B cell (primary cell): Measurements from ENCODE around the gene RRAD. TPM values are rescaled to one million over a fixed set of nuclear protein-coding genes. Genes with fewer than 3 reads are reported as not detected.

ENCODE experiments used
- ATAC-seq: fragments of 200-7000 bp; cut with Tn5 transposase; one replicate; pipeline ENCODE4 v1.10.0; 2021; ENCODE audit warnings: low read depth, mild to moderate bottlenecking, moderate number of reproducible peaks, moderate library complexity
- CTCF ChIA-PET: fragments of 350-600 bp; sonication (Branson Sonifier 250); formaldehyde crosslinking; loops from one replicate; lab custom pipeline; 2021; ENCODE audit warnings: antibody characterized with exemption, inconsistent platforms; lab: Charles Lee
- POLR2A ChIA-PET: fragments of 350-600 bp; sonication (Branson Sonifier 250); formaldehyde crosslinking; loops from one replicate; lab custom pipeline; 2021; ENCODE audit warnings: antibody characterized with exemption; lab: Charles Lee
- DNase-seq: peaks from one replicate; pipeline ENCODE4 v3.0.0; 2013
- H2AFZ ChIP-seq: 2 replicates; pipeline ENCODE4 v1.6.1; 2012; ENCODE audit warnings: mild to moderate bottlenecking, low read depth, low read length; ENCODE audit not compliant: insufficient read depth, poor library complexity, severe bottlenecking
- H3K27ac ChIP-seq, 2 donors: 1 replicate in 1 of 2; 2 replicates in 1 of 2; pipeline ENCODE4 v1.5.1; 2012 to 2013; ENCODE audit warnings: low read length in 2 of 2, mild to moderate bottlenecking in 2 of 2, moderate library complexity in 1 of 2
- H3K27me3 ChIP-seq, 4 experiments: fragments of 200-600 bp in 1 of 4; sonication (generic) in 1 of 4; replicated peaks in 1 of 4; 1 replicate in 2 of 4; 2 replicates in 2 of 4; pipeline versions ENCODE4 v1.6.1 to v1.7.0; 2013 to 2016; ENCODE audit warnings: low read length in 3 of 4, mild to moderate bottlenecking in 2 of 4, mixed read lengths in 1 of 4, moderate library complexity in 1 of 4; ENCODE audit not compliant: insufficient read depth in 4 of 4, control insufficient read depth in 3 of 4; ENCODE audit errors: control extremely low read depth in 1 of 4
- H3K36me3 ChIP-seq, 2 experiments: replicated peaks in 1 of 2; 1 replicate in 1 of 2; 2 replicates in 1 of 2; pipeline versions ENCODE4 v1.6.1 to v1.7.1; 2013; ENCODE audit warnings: low read length in 1 of 2; ENCODE audit not compliant: insufficient read depth in 2 of 2, control insufficient read depth in 1 of 2; ENCODE audit errors: control extremely low read depth in 1 of 2, extremely low read depth in 1 of 2
- H3K4me1 ChIP-seq, 2 donors: fragments of 200-600 bp in 1 of 2; sonication (generic) in 1 of 2; 1 replicate in 1 of 2; 2 replicates in 1 of 2; pipeline versions ENCODE4 v1.5.1 to v1.6.1; 2013 to 2017; ENCODE audit warnings: low read length in 2 of 2; ENCODE audit not compliant: control insufficient read depth in 2 of 2, insufficient read depth in 2 of 2
- H3K4me2 ChIP-seq: replicated peaks from 2 replicates; pipeline ENCODE3; 2012; ENCODE audit warnings: mild to moderate bottlenecking, low read depth, low read length; ENCODE audit not compliant: poor library complexity, severe bottlenecking
- H3K4me3 ChIP-seq, 5 experiments: fragments of 200-600 bp in 1 of 5; sonication (generic) in 1 of 5; 1 replicate in 3 of 5; 2 replicates in 2 of 5; pipeline versions ENCODE4 v1.5.1 to v1.7.0; 2011 to 2016; ENCODE audit warnings: low read length in 4 of 5, mild to moderate bottlenecking in 4 of 5, low read depth in 2 of 5, control low read depth in 1 of 5, moderate library complexity in 1 of 5; ENCODE audit not compliant: insufficient read depth in 1 of 5; ENCODE audit errors: control extremely low read depth in 1 of 5, extremely low read depth in 1 of 5
- H3K79me2 ChIP-seq: fragments of 200-600 bp; sonication (generic); one replicate; pipeline ENCODE4 v1.6.0; 2016; ENCODE audit warnings: low read length; ENCODE audit not compliant: control insufficient read depth, insufficient read depth
- H3K9ac ChIP-seq: fragments of 200-600 bp; sonication (generic); 2 replicates; pipeline ENCODE4 v1.6.1; 2017; ENCODE audit warnings: mild to moderate bottlenecking, low read length, moderate library complexity
- H3K9me3 ChIP-seq, 3 donors: one replicate each; pipeline versions ENCODE4 v1.6.1 to v1.7.1; 2013; ENCODE audit warnings: low read length in 2 of 3; ENCODE audit not compliant: control insufficient read depth in 2 of 3, insufficient read depth in 1 of 3; ENCODE audit errors: control extremely low read depth in 1 of 3
- H4K20me1 ChIP-seq: 2 replicates; pipeline ENCODE4 v1.6.0; 2012; ENCODE audit warnings: mild to moderate bottlenecking, low read length; ENCODE audit not compliant: insufficient read depth, control insufficient read depth, poor library complexity, severe bottlenecking
- H3K27ac Mint-ChIP-seq: one replicate; pipeline ENCODE4 v1.8.0; 2021; ENCODE audit warnings: mixed read lengths
- H3K27me3 Mint-ChIP-seq: one replicate; pipeline ENCODE4 v1.8.0; 2021; ENCODE audit warnings: mixed read lengths
- H3K4me1 Mint-ChIP-seq: one replicate; pipeline ENCODE4 v1.8.0; 2021; ENCODE audit warnings: mixed read lengths
- H3K4me3 Mint-ChIP-seq: one replicate; pipeline ENCODE4 v1.8.0; 2021; ENCODE audit warnings: mixed read lengths
- H3K9me3 Mint-ChIP-seq: one replicate; pipeline ENCODE4 v1.8.0; 2022; ENCODE audit warnings: mixed read lengths; ENCODE audit not compliant: insufficient read depth
- CTCF ChIP-seq: fragments of 200-600 bp; IDR thresholded peaks from one replicate; pipeline ENCODE4 v1.8.0; 2022; ENCODE audit warnings: antibody characterized with exemption, mild to moderate bottlenecking
- EZH2 ChIP-seq: IDR thresholded peaks from 2 replicates; pipeline ENCODE4 v1.6.1; 2012; ENCODE audit warnings: borderline replicate concordance, low read depth, mild to moderate bottlenecking, moderate library complexity, low read length; ENCODE audit not compliant: insufficient read depth, poor library complexity, severe bottlenecking
- WGBS: methylation state at CpG from one replicate; pipeline ENCODE4 v1.1.5; 2013; ENCODE audit warnings: missing lambda C conversion rate; ENCODE audit not compliant: insufficient coverage; 5-methylcytosine and 5-hydroxymethylcytosine counted together
- intact Hi-C: fragments of 100-400 bp; cut with micrococcal nuclease; formaldehyde crosslinking; loops from one replicate; pipeline ENCODE4 v1.10.0; 2022
- polyA plus RNA-seq: library from polyadenylated mRNA; depleted of rRNA; stranded (reverse); fragments of >200 nt; gene quantifications from 2 replicates; pipeline ENCODE4 v1.2.3, GENCODE V29; 2012
- total RNA-seq, 2 donors: library from RNA; stranded (reverse); fragments of 120-200 nt in 1 of 2; gene quantifications; 1 replicate in 1 of 2; 2 replicates in 1 of 2; pipeline versions ENCODE4 v1.2.3 to v1.2.4, GENCODE V29; 2013 to 2022

Gene RRAD
- total and polyA plus RNA-seq, 2 donors (not counting 1 experiment from before 2014, with no cell fraction given), result 0.64 to 1.9 TPM

GRCh38 chr16:66918803-66919568, 6.3 kb downstream of the RRAD start, which contains the start of gene CDH16:
Gene CDH16, minus strand, starts transcription at chr16:66918885. Its CDS starts 820 bp downstream, at chr16:66918065.
- Histone ChIP-seq H3K4me2 (no peak within 1 kb of the TSS), H3K4me3 (no peak within 1 kb of the TSS), H3K79me2 (no peaks in the 10 kb centered on the region), H3K36me3 (no peaks in the 10 kb centered on the region), H3K27me3 (peaks cover 0 to 15% (median 4%) of the 10 kb centered on the region in 4 experiments), H3K4me1 (no peaks in the 10 kb centered on the region), H3K9ac (no peak within 1 kb of the TSS), H2AFZ (no peak within 1 kb of the TSS), H4K20me1 (no peaks in the 10 kb centered on the region), H3K9me3 (no peaks in the 10 kb centered on the region), H3K27ac (no peak within 1 kb of the TSS)
- 72% methylated on average over 6 of the region's 7 CpGs for WGBS
- POLR2A ChIA-PET, result interaction anchor here (1.2 kb wide), 1 partner anchor 12 kb away, joined by 3 read pairs; no protein-coding TSS in a partner anchor
- no peaks in the 10 kb centered on the region for H3K9me3 Mint-ChIP-seq
- H3K4me1 Mint-ChIP-seq, result peaks cover 1% of the 10 kb centered on the region
- no peak within 1 kb of the TSS for H3K4me3 Mint-ChIP-seq
- no peak for ATAC-seq
- H3K27me3 Mint-ChIP-seq, result peaks cover 25% of the 10 kb centered on the region
- H3K27ac Mint-ChIP-seq, result no peak within 1 kb of the TSS
- intact Hi-C loops, result no loop called here
- no peak for TF ChIP-seq EZH2
- no peak for DNase-seq
- CTCF ChIA-PET, result interaction anchor here (1.1 to 1.2 kb wide), 2 partner anchors 24 to 50 kb away, joined by 3 to 6 read pairs; no protein-coding TSS in a partner anchor

- Histone ChIP-seq H3K9ac (no peak overlapping the region), H3K27ac (no peak overlapping the region), H4K20me1 (no peaks in the 10 kb centered on the region), H3K4me2 (no peak overlapping the region), H3K4me1 (no peaks in the 10 kb centered on the region), H3K9me3 (no peaks in the 10 kb centered on the region), H2AFZ (no peak overlapping the region), H3K36me3 (no peaks in the 10 kb centered on the region), H3K79me2 (no peaks in the 10 kb centered on the region), H3K27me3 (peaks cover 0 to 12% (median 2%) of the 10 kb centered on the region in 4 experiments), H3K4me3 (no peak overlapping the region)
- H3K4me3 Mint-ChIP-seq, result no peak overlapping the region
- H3K27me3 Mint-ChIP-seq, result peaks cover 19% of the 10 kb centered on the region
- no peak overlapping the region for H3K27ac Mint-ChIP-seq
- POLR2A ChIA-PET, result interaction anchor here (1.2 kb wide), 1 partner anchor 13 kb away, joined by 3 read pairs; no protein-coding TSS in a partner anchor
- ATAC-seq (no peak), DNase-seq (no peak)
- CTCF ChIA-PET, result interaction anchor here (1.2 kb wide), 1 partner anchor 24 kb away, joined by 3 read pairs; no protein-coding TSS in a partner anchor
- intact Hi-C loops, result no loop called here
- H3K9me3 Mint-ChIP-seq, result no peaks in the 10 kb centered on the region
- WGBS, result 92% methylated on average over 5 of the region's 6 CpGs
- peaks cover 1% of the 10 kb centered on the region for H3K4me1 Mint-ChIP-seq
- TF ChIP-seq EZH2 (no peak), CTCF (no peak)
Measured at GRCh38 chr16:66918355-66918754, 7.0 kb downstream of the RRAD start.
